Natural killer cell treated with Interleukin-12 subunit alpha and Interleukin-12 subunit beta and Interleukin-15 and Interleukin-18, amount 100 ng/mL, for 72 hours (primary cell): ENCODE results near the gene CYB5B. TPM values are rescaled to one million over a fixed set of nuclear protein-coding genes. Genes with fewer than 3 reads are reported as not detected.

ENCODE experiments used
- ATAC-seq, 2 donors: fragments of 150-1000 bp; cut with Tn5 transposase in 1 of 2; sonication (Bioruptor Pico), chemical (Tn5 transposase) in 1 of 2; 2 replicates each; pipeline ENCODE4 v1.10.0; 2021
- DNase-seq: peaks from one replicate; pipeline ENCODE4 v3.0.0; 2022; ENCODE audit warnings: low spot score
- H3K27ac Mint-ChIP-seq, 2 donors: 1 replicate in 1 of 2; 2 replicates in 1 of 2; pipeline ENCODE4 v1.8.0; 2022; ENCODE audit warnings: mixed read lengths in 2 of 2, mild to moderate bottlenecking in 1 of 2, moderate library complexity in 1 of 2
- H3K27me3 Mint-ChIP-seq, 2 donors: 1 replicate in 1 of 2; 2 replicates in 1 of 2; pipeline ENCODE4 v1.8.0; 2022; ENCODE audit warnings: mixed read lengths in 2 of 2
- H3K36me3 Mint-ChIP-seq: one replicate; pipeline ENCODE4 v1.8.0; 2022; ENCODE audit warnings: mixed read lengths
- H3K4me1 Mint-ChIP-seq, 2 donors: 1 replicate in 1 of 2; 2 replicates in 1 of 2; pipeline ENCODE4 v1.8.0; 2022; ENCODE audit warnings: low read depth in 2 of 2, mixed read lengths in 2 of 2, mild to moderate bottlenecking in 1 of 2
- H3K4me3 Mint-ChIP-seq: one replicate; pipeline ENCODE4 v1.8.0; 2022; ENCODE audit warnings: mixed read lengths
- H3K9me3 Mint-ChIP-seq: 2 replicates; pipeline ENCODE4 v1.8.0; 2022; ENCODE audit warnings: mixed read lengths
- total RNA-seq, 2 donors: library from RNA; stranded (reverse); gene quantifications; one replicate each; pipeline ENCODE4 v1.2.3, GENCODE V29; 2022

CYB5B gene
- total RNA-seq, 2 donors from 2014 or later: 162 to 230 TPM

GRCh38 chr16:69443927-69444631 lies 19.7 kb downstream of the CYB5B start:
- no peaks in the 10 kb centered on the region for H3K27me3 Mint-ChIP-seq
- ATAC-seq: peak; percentile 82
- no peak for DNase-seq
- peaks cover 34 to 41% of the 10 kb centered on the region in 2 donors for H3K4me1 Mint-ChIP-seq
- H3K27ac Mint-ChIP-seq: peak overlapping the region; percentile 92 to 98
- H3K36me3 Mint-ChIP-seq: peaks cover 13% of the 10 kb centered on the region
- H3K4me3 Mint-ChIP-seq: peak overlapping the region; percentile 83
- H3K9me3 Mint-ChIP-seq: no peaks in the 10 kb centered on the region

GRCh38 chr16:69444873-69445517 lies 20.6 kb downstream of the CYB5B start:
- no peaks in the 10 kb centered on the region for H3K27me3 Mint-ChIP-seq

DNA sequence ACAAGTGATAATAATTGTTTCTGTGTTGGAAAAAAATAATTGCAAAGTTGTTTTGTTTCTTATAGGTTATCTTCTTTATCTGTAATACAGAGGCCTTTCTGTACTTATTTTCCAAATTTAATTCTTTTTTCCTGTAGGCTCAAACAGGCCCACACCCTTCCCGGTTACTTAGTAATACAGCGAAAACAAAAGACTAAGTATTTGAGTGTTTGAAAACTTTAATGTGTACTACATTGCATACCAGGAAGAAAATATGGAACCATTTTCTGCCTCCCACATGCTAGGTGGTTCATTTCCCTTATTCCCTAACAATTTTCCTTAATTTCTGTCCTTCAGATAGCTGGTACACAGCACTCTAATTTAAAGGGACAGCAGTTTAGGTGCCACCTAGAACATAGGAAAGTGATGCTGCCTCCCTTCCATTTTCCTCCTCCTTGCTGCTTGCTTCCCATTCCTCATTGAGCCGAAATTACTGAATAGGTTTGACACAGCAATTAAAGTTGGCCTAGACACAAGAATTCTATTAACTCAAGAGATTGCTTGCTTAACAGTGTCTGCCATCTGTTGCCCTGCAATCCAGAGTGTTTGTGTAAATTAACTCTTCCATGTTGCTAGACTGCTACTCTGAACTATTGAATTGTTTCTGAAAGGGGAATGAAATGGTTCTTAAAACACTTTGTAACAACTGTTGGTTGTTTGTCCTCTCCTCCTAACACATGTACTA lies 24.2 kb downstream of the CYB5B start:
- H3K27me3 Mint-ChIP-seq: no peaks in the 10 kb centered on the region
- H3K4me3 Mint-ChIP-seq: no peak overlapping the region
- H3K9me3 Mint-ChIP-seq: no peaks in the 10 kb centered on the region
- DNase-seq (no peak), ATAC-seq (no peak)
- peaks cover 22% of the 10 kb centered on the region for H3K36me3 Mint-ChIP-seq
- peak overlapping the region in 1 of 2 donors; percentile 46 for H3K27ac Mint-ChIP-seq
- peaks cover 29 to 41% of the 10 kb centered on the region in 2 donors for H3K4me1 Mint-ChIP-seq

More at GRCh38 chr16:69444873-69445517, 20.6 kb downstream of the CYB5B start:
- peaks cover 34 to 45% of the 10 kb centered on the region in 2 donors for H3K4me1 Mint-ChIP-seq
- peak overlapping the region; percentile 83 for H3K4me3 Mint-ChIP-seq
- peak overlapping the region; percentile 92 to 98 for H3K27ac Mint-ChIP-seq
- DNase-seq (no peak), ATAC-seq (peak; percentile 56 to 69)
- H3K9me3 Mint-ChIP-seq: no peaks in the 10 kb centered on the region
- peaks cover 15% of the 10 kb centered on the region for H3K36me3 Mint-ChIP-seq

GRCh38 chr16:69451166-69451565 lies 26.7 kb downstream of the CYB5B start:
- H3K4me3 Mint-ChIP-seq: no peak overlapping the region
- peaks cover 32 to 48% of the 10 kb centered on the region in 2 donors for H3K4me1 Mint-ChIP-seq
- ATAC-seq (no peak), DNase-seq (no peak)
- no peaks in the 10 kb centered on the region for H3K9me3 Mint-ChIP-seq
- peak overlapping the region in 1 of 2 donors; percentile 50 for H3K27ac Mint-ChIP-seq
- H3K27me3 Mint-ChIP-seq: no peaks in the 10 kb centered on the region
- H3K36me3 Mint-ChIP-seq: peaks cover 23% of the 10 kb centered on the region

DNA sequence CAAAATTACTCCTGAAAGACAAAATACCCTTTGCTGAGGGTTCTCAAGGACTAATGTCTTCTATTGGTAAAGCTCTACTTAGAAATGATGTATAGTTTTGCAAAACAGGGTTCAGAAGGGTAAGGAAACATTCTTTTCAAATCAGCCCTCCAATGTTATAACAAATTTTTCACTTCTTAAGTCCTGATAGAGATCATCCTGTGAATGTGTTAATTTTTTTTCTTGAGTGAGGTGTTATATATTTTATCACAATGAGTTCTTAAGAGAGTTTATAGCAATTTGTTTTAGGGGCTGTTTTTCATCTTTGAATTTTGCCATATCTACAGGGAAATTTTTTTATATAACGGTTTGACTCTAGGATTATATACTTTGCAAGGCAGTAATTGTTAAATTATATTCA lies 29.5 kb downstream of the CYB5B start:
- DNase-seq (no peak), ATAC-seq (no peak)
- H3K9me3 Mint-ChIP-seq: no peaks in the 10 kb centered on the region
- H3K27me3 Mint-ChIP-seq: no peaks in the 10 kb centered on the region
- peak overlapping the region; percentile 74 to 97 for H3K27ac Mint-ChIP-seq
- H3K36me3 Mint-ChIP-seq: peaks cover 20% of the 10 kb centered on the region
- peak overlapping the region; percentile 64 for H3K4me3 Mint-ChIP-seq
- H3K4me1 Mint-ChIP-seq: peaks cover 38 to 63% of the 10 kb centered on the region in 2 donors

- no peak for DNase-seq
- ATAC-seq: no peak
- H3K27ac Mint-ChIP-seq: peak overlapping the region; percentile 80 to 96
- no peak overlapping the region for H3K4me3 Mint-ChIP-seq
- H3K9me3 Mint-ChIP-seq: no peaks in the 10 kb centered on the region
- H3K36me3 Mint-ChIP-seq: peaks cover 10% of the 10 kb centered on the region
- peaks cover 30 to 34% of the 10 kb centered on the region in 2 donors for H3K4me1 Mint-ChIP-seq
- no peaks in the 10 kb centered on the region for H3K27me3 Mint-ChIP-seq
Measured at GRCh38 chr16:69463876-69464275, 39.5 kb downstream of the CYB5B start.

- Mint-ChIP-seq H3K4me3 (peak overlapping the region; percentile 41), H3K4me1 (peaks cover 37 to 41% of the 10 kb centered on the region in 2 donors), H3K9me3 (no peaks in the 10 kb centered on the region), H3K27me3 (no peaks in the 10 kb centered on the region), H3K36me3 (peaks cover 10% of the 10 kb centered on the region), H3K27ac (peak overlapping the region; percentile 80 to 96)
- ATAC-seq: peak; percentile 81 to 90
- peak; percentile 65 for DNase-seq
Measured at GRCh38 chr16:69465083-69465721, 40.8 kb downstream of the CYB5B start.

DNA sequence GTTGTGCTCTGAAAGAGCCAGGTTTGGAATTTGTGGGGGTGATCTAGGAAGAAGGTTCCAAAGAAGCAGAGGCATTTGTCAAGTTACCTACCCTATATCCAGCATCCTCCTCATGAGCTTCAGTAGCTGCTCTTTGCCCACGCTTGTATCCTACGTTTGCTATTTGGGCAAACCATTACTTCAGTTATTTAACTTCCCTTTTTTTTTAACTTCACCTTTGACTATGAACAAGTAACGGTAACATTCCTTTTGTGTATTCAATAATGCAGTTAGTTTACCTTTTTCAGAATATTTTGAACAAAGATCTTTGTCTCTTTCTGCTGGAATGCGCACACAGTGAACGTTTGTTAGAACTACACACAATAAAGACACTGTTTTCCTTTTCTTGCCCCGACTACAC lies 41.5 kb downstream of the CYB5B start:
- peak overlapping the region; percentile 16 for H3K4me3 Mint-ChIP-seq
- ATAC-seq: no peak
- H3K27me3 Mint-ChIP-seq: no peaks in the 10 kb centered on the region
- peaks cover 37 to 41% of the 10 kb centered on the region in 2 donors for H3K4me1 Mint-ChIP-seq
- H3K36me3 Mint-ChIP-seq: peaks cover 7% of the 10 kb centered on the region
- peak overlapping the region; percentile 80 to 96 for H3K27ac Mint-ChIP-seq
- no peaks in the 10 kb centered on the region for H3K9me3 Mint-ChIP-seq
- no peak for DNase-seq

DNA sequence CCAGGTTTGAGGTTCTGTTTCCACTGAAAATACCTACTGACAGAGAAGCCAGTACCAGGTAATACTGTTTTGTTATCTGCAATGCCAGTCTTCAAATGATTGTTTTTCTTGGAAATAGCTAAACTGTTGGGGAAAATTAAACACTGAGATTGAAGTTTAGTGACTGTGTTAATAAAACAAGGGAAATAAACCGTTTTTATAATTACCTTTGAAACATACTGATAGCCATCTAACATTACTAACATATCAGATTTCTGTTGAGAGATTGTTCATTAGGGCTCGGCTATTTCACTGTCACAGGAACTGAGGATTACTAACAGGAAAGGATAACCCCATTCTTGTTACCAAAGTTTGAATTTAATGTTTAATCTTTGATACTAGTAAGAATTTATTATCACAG lies 42.1 kb downstream of the CYB5B start:
- no peak overlapping the region for H3K4me3 Mint-ChIP-seq
- H3K27me3 Mint-ChIP-seq: no peaks in the 10 kb centered on the region
- DNase-seq: no peak
- no peak for ATAC-seq
- peaks cover 37 to 44% of the 10 kb centered on the region in 2 donors for H3K4me1 Mint-ChIP-seq
- H3K9me3 Mint-ChIP-seq: no peaks in the 10 kb centered on the region
- H3K27ac Mint-ChIP-seq: peak overlapping the region; percentile 80 to 96
- H3K36me3 Mint-ChIP-seq: peaks cover 6% of the 10 kb centered on the region

DNA sequence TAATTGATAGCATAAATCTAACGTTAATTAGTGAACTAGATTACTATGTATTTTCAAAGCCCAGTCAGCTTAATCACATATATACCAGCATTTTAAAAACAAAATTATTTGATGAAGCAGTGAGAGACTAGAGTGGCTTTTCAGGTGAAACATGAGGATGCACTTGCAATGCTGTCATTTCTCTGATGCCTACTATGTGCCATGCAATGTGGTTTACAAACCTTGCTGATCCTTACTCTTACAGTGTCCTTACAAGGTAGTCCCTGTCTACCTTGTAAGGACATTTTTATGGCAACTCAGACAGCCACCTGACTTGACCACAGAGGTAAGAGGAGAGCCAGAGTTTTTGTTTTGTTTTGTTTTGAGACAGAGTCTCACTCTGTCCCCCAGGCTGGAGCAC lies 42.7 kb downstream of the CYB5B start:
- Mint-ChIP-seq H3K9me3 (no peaks in the 10 kb centered on the region), H3K36me3 (peaks cover 6% of the 10 kb centered on the region), H3K27ac (peak overlapping the region; percentile 80 to 96), H3K27me3 (no peaks in the 10 kb centered on the region), H3K4me1 (peaks cover 37 to 44% of the 10 kb centered on the region in 2 donors), H3K4me3 (no peak overlapping the region)
- ATAC-seq (no peak), DNase-seq (no peak)

- DNase-seq (no peak), ATAC-seq (no peak)
- Mint-ChIP-seq H3K9me3 (no peaks in the 10 kb centered on the region), H3K4me3 (no peak overlapping the region), H3K4me1 (peaks cover 37 to 40% of the 10 kb centered on the region in 2 donors), H3K27ac (peak overlapping the region; percentile 12 to 64), H3K36me3 (peaks cover 1% of the 10 kb centered on the region), H3K27me3 (no peaks in the 10 kb centered on the region)
Measured at GRCh38 chr16:69467531-69468204, 43.2 kb downstream of the CYB5B start.

DNA sequence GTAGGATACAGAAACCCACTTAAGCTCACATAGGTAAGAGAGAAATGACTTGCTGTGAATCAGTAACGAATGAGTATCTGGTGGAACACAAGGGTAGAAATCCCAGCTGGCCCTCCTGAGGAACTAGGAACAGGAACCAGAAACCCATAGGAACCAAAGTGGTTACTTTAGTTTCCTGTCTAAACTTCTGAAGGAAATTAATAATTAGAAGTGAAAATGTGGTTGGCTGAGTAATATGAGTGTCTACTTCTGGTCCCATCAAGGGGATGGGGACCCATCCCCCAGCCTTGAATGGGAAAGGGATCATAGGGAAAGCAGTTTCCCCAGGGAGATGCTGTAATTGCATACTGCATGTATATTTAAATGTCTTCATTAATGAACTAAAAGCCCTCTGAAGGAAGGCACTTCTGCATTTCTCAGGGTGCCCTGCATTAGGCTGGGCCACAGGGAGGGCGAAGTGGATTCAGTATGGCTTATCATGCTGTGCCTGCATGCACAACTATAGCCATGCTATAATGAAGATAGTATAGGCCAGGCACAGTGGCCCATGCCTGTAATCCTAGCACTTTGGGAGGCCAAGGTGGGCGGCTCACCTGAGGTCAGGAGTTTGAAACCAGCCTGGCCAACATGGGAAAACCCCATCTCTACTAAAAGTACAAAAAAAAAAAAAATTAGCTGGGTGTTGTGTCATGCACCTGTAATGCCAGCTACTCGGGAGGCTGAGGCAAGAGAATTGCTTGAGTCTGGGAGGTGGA lies 45.6 kb downstream of the CYB5B start:
- Mint-ChIP-seq H3K9me3 (no peaks in the 10 kb centered on the region), H3K4me1 (peaks cover 27 to 35% of the 10 kb centered on the region in 2 donors), H3K27ac (peak overlapping the region in 1 of 2 donors; percentile 73), H3K36me3 (no peaks in the 10 kb centered on the region), H3K4me3 (no peak overlapping the region), H3K27me3 (no peaks in the 10 kb centered on the region)
- ATAC-seq: no peak
- DNase-seq: no peak
